OCI-LY7 (cell line): Measurements from ENCODE around the gene TPCN1. TPM values are rescaled to one million over a fixed set of nuclear protein-coding genes. Genes with fewer than 3 reads are reported as not detected.
A peak's percentile ranks its signal among the peaks of the same experiment; 100 is the strongest.

Experiments
- BruUV-seq: library from RNA; stranded (reverse); fragments of 400-500 nt; replicated peaks from 2 replicates; lab custom pipeline; 2021; lab: Mats Ljungman, UMichigan
- CTCF ChIA-PET: fragments of 300-600 bp; sonication (Branson Sonifier 250); formaldehyde crosslinking; loops from one replicate; lab custom pipeline; 2022; ENCODE audit warnings: antibody characterized with exemption; ENCODE audit not compliant: unreplicated experiment; lab: Charles Lee
- POLR2A ChIA-PET: fragments of 300-600 bp; sonication (Branson Sonifier 250); formaldehyde crosslinking; loops from one replicate; lab custom pipeline; 2022; ENCODE audit warnings: antibody characterized with exemption; lab: Charles Lee
- DNase-seq: peaks from one replicate; pipeline ENCODE4 v3.0.0-alpha.2; 2015; ENCODE audit warnings: low spot score
- H2AFZ ChIP-seq: fragments of 200-600 bp; sonication (generic), shearing (Covaris generic); 2 replicates; pipeline ENCODE4 v1.6.1; 2014; ENCODE audit warnings: mild to moderate bottlenecking, antibody characterized with exemption, low read length, moderate library complexity
- H3K27ac ChIP-seq: fragments of 200-600 bp; sonication (generic); 2 replicates; pipeline ENCODE4 v1.5.1; 2014; ENCODE audit warnings: mixed run types, low read depth, mild to moderate bottlenecking, moderate library complexity, low read length, inconsistent platforms; ENCODE audit not compliant: poor library complexity, severe bottlenecking
- H3K36me3 ChIP-seq: fragments of 200-600 bp; sonication (generic); 2 replicates; pipeline ENCODE4 v1.6.1; 2014; ENCODE audit warnings: mild to moderate bottlenecking, antibody characterized with exemption, low read length, moderate library complexity, mixed read lengths; ENCODE audit not compliant: insufficient read depth
- H3K4me1 ChIP-seq: fragments of 200-600 bp; sonication (generic); 2 replicates; pipeline ENCODE4 v1.5.1; 2014; ENCODE audit warnings: mild to moderate bottlenecking, low read length; ENCODE audit not compliant: insufficient read depth, poor library complexity, severe bottlenecking
- H3K4me2 ChIP-seq: fragments of 200-600 bp; sonication (generic); 2 replicates; pipeline ENCODE4 v1.6.1; 2014; ENCODE audit warnings: mild to moderate bottlenecking, low read length
- H3K4me3 ChIP-seq: fragments of 200-600 bp; sonication (generic); 2 replicates; pipeline ENCODE4 v1.5.1; 2014; ENCODE audit warnings: mild to moderate bottlenecking, low read depth, low read length; ENCODE audit not compliant: poor library complexity, severe bottlenecking
- H3K79me2 ChIP-seq: fragments of 200-600 bp; sonication (generic); 2 replicates; pipeline ENCODE4 v1.6.1; 2016; ENCODE audit warnings: low read depth, mild to moderate bottlenecking, low read length, moderate library complexity, mixed read lengths; ENCODE audit not compliant: insufficient read depth
- H3K9me2 ChIP-seq: fragments of 200-600 bp; sonication (generic); 2 replicates; pipeline ENCODE4 v1.6.1; 2016; ENCODE audit warnings: mild to moderate bottlenecking, low read length, mixed read lengths; ENCODE audit not compliant: insufficient read depth
- H3K9me3 ChIP-seq: fragments of 200-600 bp; sonication (generic); 2 replicates; pipeline ENCODE4 v1.6.1; 2014; ENCODE audit warnings: mild to moderate bottlenecking, mixed run types, low read length, mixed read lengths
- H4K20me1 ChIP-seq: fragments of 200-600 bp; sonication (generic); 2 replicates; pipeline ENCODE4 v1.6.1; 2014; ENCODE audit warnings: mild to moderate bottlenecking, antibody characterized with exemption, low read length, moderate library complexity, mixed read lengths; ENCODE audit not compliant: insufficient read depth
- EZH2phosphoT487 ChIP-seq: fragments of 200-600 bp; sonication (generic); IDR thresholded peaks from 2 replicates; pipeline ENCODE4 v1.6.1; 2018; ENCODE audit warnings: low read depth, borderline replicate concordance, mild to moderate bottlenecking, mixed run types, antibody characterized with exemption, low read length, moderate library complexity, mixed read lengths
- intact Hi-C: fragments of 100-400 bp; cut with micrococcal nuclease; formaldehyde crosslinking; loops from one replicate; pipeline ENCODE4 v1.10.0; 2022; ENCODE audit not compliant: unreplicated experiment
- total RNA-seq, 2 experiments: library from RNA; depleted of rRNA in 1 of 2; stranded (reverse); fragments of >200 nt in 1 of 2; shearing (Covaris generic) in 1 of 2; gene quantifications; 2 replicates each; pipeline ENCODE4 v1.2.3, GENCODE V29; 2014 to 2022
- TF ChIP-seq, protein P1 (sequence below): fragments of 200-600 bp; sonication (generic); conservative IDR thresholded peaks from 2 replicates; pipeline ENCODE4 v1.5.1; 2014; ENCODE audit warnings: mild to moderate bottlenecking, antibody characterized with exemption, low read length, moderate library complexity, mixed read lengths

The TPCN1 gene
- total RNA-seq, 2 experiments from 2014 or later: 96.0 to 160 TPM

- Histone ChIP-seq H3K4me3 (peak overlapping the region; percentile 10), H4K20me1 (no peaks in the 10 kb centered on the region), H3K9me3 (no peaks in the 10 kb centered on the region), H3K79me2 (peaks cover 23% of the 10 kb centered on the region), H3K27ac (peak overlapping the region; percentile 98), H3K4me2 (peak overlapping the region; percentile 61), H3K36me3 (peaks cover 93% of the 10 kb centered on the region), H3K9me2 (no peaks in the 10 kb centered on the region), H3K4me1 (peaks cover 46% of the 10 kb centered on the region), H2AFZ (no peak overlapping the region)
- peak; percentile 84 for DNase-seq
- TF ChIP-seq, protein P1, sequence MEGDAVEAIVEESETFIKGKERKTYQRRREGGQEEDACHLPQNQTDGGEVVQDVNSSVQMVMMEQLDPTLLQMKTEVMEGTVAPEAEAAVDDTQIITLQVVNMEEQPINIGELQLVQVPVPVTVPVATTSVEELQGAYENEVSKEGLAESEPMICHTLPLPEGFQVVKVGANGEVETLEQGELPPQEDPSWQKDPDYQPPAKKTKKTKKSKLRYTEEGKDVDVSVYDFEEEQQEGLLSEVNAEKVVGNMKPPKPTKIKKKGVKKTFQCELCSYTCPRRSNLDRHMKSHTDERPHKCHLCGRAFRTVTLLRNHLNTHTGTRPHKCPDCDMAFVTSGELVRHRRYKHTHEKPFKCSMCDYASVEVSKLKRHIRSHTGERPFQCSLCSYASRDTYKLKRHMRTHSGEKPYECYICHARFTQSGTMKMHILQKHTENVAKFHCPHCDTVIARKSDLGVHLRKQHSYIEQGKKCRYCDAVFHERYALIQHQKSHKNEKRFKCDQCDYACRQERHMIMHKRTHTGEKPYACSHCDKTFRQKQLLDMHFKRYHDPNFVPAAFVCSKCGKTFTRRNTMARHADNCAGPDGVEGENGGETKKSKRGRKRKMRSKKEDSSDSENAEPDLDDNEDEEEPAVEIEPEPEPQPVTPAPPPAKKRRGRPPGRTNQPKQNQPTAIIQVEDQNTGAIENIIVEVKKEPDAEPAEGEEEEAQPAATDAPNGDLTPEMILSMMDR: peak; percentile 94
- no peak for TF ChIP-seq EZH2phosphoT487
- POLR2A ChIA-PET: interaction anchor here (0.7 to 3.9 kb wide), 11 partner anchors 11 to 128 kb away, joined by 3 to 20 read pairs (median 7); partner anchors contain the start of genes DDX54, RASAL1 and RITA1
- BruUV-seq: no TSS peak
- CTCF ChIA-PET: interaction anchor here (0.6 to 1.4 kb wide), 8 partner anchors 9 to 182 kb away, joined by 3 to 9 read pairs (median 4); no protein-coding TSS in a partner anchor
- intact Hi-C loops: loop anchor here (1.0 to 5.0 kb wide), 2 partner anchors 76 to 197 kb away; partner anchors contain the start of gene OAS2
These were observed 46.5 kb upstream of the TPCN1 start for GRCh38 chr12:113174461-113175384.

- Histone ChIP-seq H2AFZ (no peak overlapping the region), H3K9me2 (no peaks in the 10 kb centered on the region), H3K27ac (no peak overlapping the region), H3K4me2 (no peak overlapping the region), H3K79me2 (peaks cover 35% of the 10 kb centered on the region), H4K20me1 (no peaks in the 10 kb centered on the region), H3K9me3 (no peaks in the 10 kb centered on the region), H3K4me3 (no peak overlapping the region), H3K36me3 (peaks cover 89% of the 10 kb centered on the region), H3K4me1 (peaks cover 38% of the 10 kb centered on the region)
- ChIA-PET CTCF (no interaction called here), POLR2A (interaction anchor here (0.7 kb wide), 1 partner anchor 124 kb away, joined by 3 read pairs; no protein-coding TSS in a partner anchor)
- intact Hi-C loops: no loop called here
- BruUV-seq: no TSS peak
- DNase-seq: no peak
- TF ChIP-seq, protein P1: no peak
- TF ChIP-seq EZH2phosphoT487: no peak
These were observed 42.2 kb upstream of the TPCN1 start for GRCh38 chr12:113179023-113179422.
